HFFc6 (cell line): ENCODE measurements around the gene PRR5. TPM values are rescaled to one million over a fixed set of nuclear protein-coding genes. Genes with fewer than 3 reads are reported as not detected.

Source experiments
- DNase-seq: peaks from one replicate; pipeline ENCODE4 v3.0.0-alpha.2; 2018
- H3K27ac Mint-ChIP-seq: 2 replicates; pipeline ENCODE4 v1.8.0; 2020; ENCODE audit warnings: mild to moderate bottlenecking, mixed read lengths
- H3K27me3 Mint-ChIP-seq: 2 replicates; pipeline ENCODE4 v1.8.0; 2021; ENCODE audit warnings: mild to moderate bottlenecking, moderate library complexity, mixed read lengths; ENCODE audit not compliant: insufficient read depth
- H3K36me3 Mint-ChIP-seq: 2 replicates; pipeline ENCODE4 v1.8.0; 2021; ENCODE audit warnings: low read depth, mixed read lengths
- H3K4me1 Mint-ChIP-seq: 2 replicates; pipeline ENCODE4 v1.8.0; 2020; ENCODE audit warnings: low read depth, mixed read lengths
- H3K4me3 Mint-ChIP-seq: 2 replicates; pipeline ENCODE4 v1.8.0; 2020; ENCODE audit warnings: mild to moderate bottlenecking, moderate library complexity, mixed read lengths
- H3K9me3 Mint-ChIP-seq: 2 replicates; pipeline ENCODE4 v1.8.0; 2020; ENCODE audit warnings: mild to moderate bottlenecking, mixed read lengths
- total RNA-seq, 6 experiments: library from RNA; stranded (reverse); fragmentation: NEBNext Ultra II Directional; extraction: Animal tissue kit (Norgen Biotek cat#: 25700); gene quantifications; 2 replicates in 1 of 6; 3 replicates in 5 of 6; pipeline ENCODE4 v1.2.3, GENCODE V29; 2021
- TF ChIP-seq, protein P1 (sequence below): fragments of 200-600 bp; sonication (generic); IDR thresholded peaks from 2 replicates; pipeline ENCODE4 v1.5.0; 2021; ENCODE audit warnings: antibody characterized with exemption, mild to moderate bottlenecking

Gene PRR5
- total RNA-seq, 6 experiments from 2014 or later, result 4.6 to 12.7 (median 5.2) TPM

DNA sequence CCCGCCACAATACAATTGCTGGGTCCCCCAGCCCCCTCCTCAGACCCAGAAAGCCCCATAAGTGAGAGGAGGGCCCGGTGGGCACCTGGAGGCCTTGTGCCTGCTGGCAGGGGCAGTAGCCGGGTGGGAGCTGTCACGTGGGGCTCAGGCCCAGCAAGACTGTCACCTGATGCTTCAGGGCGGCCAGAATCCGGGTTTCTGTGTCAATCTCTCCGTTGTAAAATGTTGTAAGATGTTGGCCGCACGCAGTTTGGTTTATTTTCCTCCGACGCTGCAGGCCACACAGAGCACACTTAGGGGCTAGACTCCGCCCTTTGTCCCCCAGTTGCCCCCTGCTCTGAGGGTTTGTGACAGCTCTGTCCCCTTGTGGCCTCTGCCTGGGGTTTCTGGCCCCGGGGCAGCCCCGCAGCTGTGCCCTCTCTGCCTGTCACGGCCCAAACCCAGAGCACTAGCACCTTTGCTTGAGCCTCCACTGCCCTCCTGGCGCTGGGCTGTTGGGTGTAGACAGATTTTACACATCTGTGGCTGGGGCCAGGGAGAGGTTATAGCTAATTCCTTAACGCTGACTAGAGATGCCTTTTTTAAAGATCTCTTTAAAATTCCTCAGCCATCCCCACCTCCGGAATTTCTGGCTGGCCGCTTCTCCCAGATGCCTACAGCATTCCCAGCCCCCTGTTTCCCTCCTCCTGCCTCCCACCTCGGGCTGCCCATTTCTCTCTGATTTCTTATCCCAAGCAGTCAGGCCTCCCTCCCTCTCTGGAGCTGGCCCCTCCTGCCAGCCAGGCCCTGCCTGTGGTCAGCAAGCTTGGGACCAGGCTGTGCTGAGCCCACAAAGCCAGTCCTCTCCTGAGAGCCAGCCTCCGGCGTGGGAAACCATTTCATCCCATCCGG is 3.2 kb upstream of the PRR5 start:
- Mint-ChIP-seq H3K9me3 (no peaks in the 10 kb centered on the region), H3K4me1 (peaks cover 30% of the 10 kb centered on the region), H3K36me3 (no peaks in the 10 kb centered on the region), H3K27ac (peak overlapping the region; percentile 92), H3K27me3 (peaks cover 9% of the 10 kb centered on the region), H3K4me3 (peak overlapping the region; percentile 62)
- TF ChIP-seq, protein P1, sequence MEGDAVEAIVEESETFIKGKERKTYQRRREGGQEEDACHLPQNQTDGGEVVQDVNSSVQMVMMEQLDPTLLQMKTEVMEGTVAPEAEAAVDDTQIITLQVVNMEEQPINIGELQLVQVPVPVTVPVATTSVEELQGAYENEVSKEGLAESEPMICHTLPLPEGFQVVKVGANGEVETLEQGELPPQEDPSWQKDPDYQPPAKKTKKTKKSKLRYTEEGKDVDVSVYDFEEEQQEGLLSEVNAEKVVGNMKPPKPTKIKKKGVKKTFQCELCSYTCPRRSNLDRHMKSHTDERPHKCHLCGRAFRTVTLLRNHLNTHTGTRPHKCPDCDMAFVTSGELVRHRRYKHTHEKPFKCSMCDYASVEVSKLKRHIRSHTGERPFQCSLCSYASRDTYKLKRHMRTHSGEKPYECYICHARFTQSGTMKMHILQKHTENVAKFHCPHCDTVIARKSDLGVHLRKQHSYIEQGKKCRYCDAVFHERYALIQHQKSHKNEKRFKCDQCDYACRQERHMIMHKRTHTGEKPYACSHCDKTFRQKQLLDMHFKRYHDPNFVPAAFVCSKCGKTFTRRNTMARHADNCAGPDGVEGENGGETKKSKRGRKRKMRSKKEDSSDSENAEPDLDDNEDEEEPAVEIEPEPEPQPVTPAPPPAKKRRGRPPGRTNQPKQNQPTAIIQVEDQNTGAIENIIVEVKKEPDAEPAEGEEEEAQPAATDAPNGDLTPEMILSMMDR, result no peak; the same call in 1 of the 2 replicates
- peak; percentile 83 for DNase-seq

DNA sequence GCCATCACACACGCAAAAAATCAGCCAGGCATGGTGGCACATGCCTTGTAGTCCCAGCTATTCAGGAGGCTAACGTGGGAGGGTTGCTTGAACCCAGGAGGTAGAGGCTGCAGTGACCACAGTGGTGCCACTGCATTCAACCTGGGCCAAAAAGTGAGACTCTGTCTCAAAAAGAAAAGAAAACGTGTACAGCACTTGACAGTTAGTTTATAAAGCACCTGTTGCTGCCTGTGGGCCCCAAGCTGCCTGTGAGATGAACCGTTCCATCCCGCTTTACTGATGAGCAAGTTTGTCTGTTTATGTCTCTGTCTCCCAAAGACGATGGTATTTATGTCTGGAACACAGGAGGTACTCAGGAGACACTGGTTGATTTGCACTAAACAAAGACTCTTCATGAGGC is 1.5 kb upstream of the PRR5 start:
- Mint-ChIP-seq H3K4me3 (no peak overlapping the region), H3K27me3 (peaks cover 6% of the 10 kb centered on the region), H3K27ac (no peak overlapping the region), H3K4me1 (peaks cover 32% of the 10 kb centered on the region), H3K9me3 (no peaks in the 10 kb centered on the region), H3K36me3 (no peaks in the 10 kb centered on the region)
- TF ChIP-seq, protein P1, result no peak
- DNase-seq, result no peak

DNA sequence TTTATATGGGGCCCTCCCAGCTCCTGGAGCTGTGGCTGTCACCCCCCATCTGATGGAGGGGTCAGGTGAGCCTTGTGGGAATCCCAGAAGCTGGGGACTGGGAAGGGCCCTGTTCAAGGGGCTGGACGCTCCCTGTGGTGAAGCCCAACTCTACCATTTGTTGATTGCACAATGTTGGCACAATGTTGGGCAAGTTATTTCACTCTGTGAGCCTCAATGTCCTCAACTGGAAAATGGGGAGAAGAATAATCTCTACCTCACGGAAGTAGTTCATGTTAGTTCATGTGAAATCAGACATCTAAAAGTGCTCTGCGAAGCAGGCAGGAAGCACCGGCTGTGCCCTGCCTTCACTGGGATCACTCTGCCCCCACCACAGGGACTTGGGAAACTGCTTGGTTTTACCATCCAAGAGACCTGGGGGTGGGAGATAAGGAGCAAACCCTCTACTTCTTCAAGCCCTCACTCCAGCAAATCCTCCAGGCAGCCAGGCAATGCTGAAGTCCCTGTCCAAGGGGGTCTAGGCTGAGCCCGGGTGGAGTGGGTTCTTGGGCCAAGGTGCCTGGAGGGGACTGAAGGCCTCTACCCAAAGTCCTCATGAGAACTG is 715 bp upstream of the PRR5 start:
- Mint-ChIP-seq H3K4me3 (no peak overlapping the region), H3K36me3 (no peaks in the 10 kb centered on the region), H3K27ac (peak overlapping the region; percentile 11; the same call in 1 of the 2 replicates), H3K4me1 (peaks cover 37% of the 10 kb centered on the region), H3K27me3 (peaks cover 4% of the 10 kb centered on the region), H3K9me3 (no peaks in the 10 kb centered on the region)
- TF ChIP-seq, protein P1, result no peak
- DNase-seq, result no peak

DNA sequence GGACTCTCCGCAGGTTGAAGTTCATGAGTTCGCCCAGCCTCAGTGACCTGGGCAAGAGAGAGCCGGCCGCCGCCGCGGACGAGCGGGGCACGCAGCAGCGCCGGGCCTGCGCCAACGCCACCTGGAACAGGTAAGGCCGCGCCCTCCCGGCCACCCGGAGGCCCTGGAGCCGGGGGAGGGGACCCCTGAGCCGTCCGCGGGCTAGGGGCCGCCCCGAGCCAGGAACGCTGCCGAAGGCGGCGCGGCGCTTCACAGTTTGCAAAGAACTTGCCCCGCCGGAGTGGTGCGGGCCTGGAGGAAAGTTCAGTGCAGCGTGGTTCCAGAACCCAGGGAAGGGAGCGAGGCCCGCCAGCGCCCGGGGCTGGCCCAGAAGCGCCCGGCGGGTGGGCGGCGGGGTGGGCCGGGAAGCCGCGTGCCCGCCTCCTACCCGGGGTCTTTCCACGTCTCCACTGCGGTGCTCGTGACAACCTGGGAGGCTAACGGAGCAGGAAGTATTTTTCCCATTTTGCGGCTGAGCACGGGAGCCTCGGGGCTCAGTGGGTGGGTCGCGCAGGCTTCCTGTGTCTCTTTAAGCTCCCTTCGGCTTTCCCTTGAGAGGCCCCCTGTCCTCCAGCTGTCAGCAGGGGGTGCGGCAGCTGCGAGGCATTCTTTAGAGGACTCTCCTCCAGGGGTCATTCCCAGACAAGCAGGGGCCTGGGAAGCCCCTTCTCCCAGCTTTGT is 635 bp downstream of the PRR5 start:
- no peak for DNase-seq
- H3K36me3 Mint-ChIP-seq, result no peaks in the 10 kb centered on the region
- H3K4me3 Mint-ChIP-seq, result peak overlapping the region; percentile 87
- TF ChIP-seq, protein P1, result peak; percentile 39
- peaks cover 4% of the 10 kb centered on the region for H3K27me3 Mint-ChIP-seq
- H3K9me3 Mint-ChIP-seq, result no peaks in the 10 kb centered on the region
- H3K4me1 Mint-ChIP-seq, result peaks cover 38% of the 10 kb centered on the region
- no peak overlapping the region for H3K27ac Mint-ChIP-seq

DNA sequence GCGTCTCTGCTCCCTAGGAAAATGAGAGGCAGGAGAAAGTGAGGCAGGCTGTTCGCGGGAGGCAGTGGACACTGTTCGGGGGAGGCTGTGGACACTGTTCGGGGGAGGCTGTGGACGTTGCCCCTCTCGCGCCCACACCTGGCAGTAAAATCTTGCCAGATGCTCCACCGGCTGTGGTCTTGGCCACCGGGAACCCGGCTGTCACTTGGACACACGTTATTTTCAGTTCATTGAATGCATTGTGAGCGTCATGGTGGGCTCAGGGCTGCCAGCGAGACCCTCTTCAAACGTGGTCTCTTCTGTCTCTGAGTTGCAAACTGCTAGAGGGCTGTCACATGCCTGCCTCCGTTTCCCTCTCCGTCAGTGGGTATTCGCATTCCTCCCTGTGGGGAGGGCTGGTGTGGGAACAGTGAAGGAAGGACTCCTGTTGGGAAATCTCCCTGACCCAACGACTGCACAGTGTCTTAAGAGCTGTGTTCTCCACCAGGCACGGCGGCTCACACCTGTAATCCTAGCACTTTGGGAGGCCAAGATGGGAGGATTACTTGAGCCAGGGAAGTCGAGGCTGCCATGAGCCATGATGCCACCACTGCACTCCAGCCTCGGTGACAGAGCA is 1.4 kb downstream of the PRR5 start:
- peak overlapping the region; percentile 87 for H3K4me3 Mint-ChIP-seq

More for the DNA sequence above, 1.4 kb downstream of the PRR5 start:
- DNase-seq, result no peak
- H3K4me1 Mint-ChIP-seq, result peaks cover 38% of the 10 kb centered on the region
- H3K27ac Mint-ChIP-seq, result no peak overlapping the region
- peaks cover 4% of the 10 kb centered on the region for H3K27me3 Mint-ChIP-seq
- H3K9me3 Mint-ChIP-seq, result no peaks in the 10 kb centered on the region
- no peaks in the 10 kb centered on the region for H3K36me3 Mint-ChIP-seq
- TF ChIP-seq, protein P1, result no peak
